NB4 (cell line): ENCODE results near the gene L2HGDH.

Experiments used
- CTCF ChIP-seq: IDR thresholded peaks from one replicate; pipeline ENCODE4 v1.5.1; 2012; ENCODE audit warnings: low read depth, low read length
- MAX ChIP-seq: IDR thresholded peaks from 2 replicates; pipeline ENCODE4 v1.6.1; 2011; ENCODE audit warnings: low read depth, low read length

GRCh38 chr14:50225067-50225973 is 86.7 kb downstream of the L2HGDH start:
- TF ChIP-seq CTCF (no peak), MAX (no peak)
